T-helper 1 cell treated with Interleukin-12 subunit alpha and Interleukin-12 subunit beta and Interleukin-4 antibody, amounts not matched to agents 30 μg/mL and 1 μg/mL, for 36 hours (primary cell): ENCODE data around the gene ABL1.
"Not testable (repeated sequence)": the region's sequence is repeated elsewhere in the genome, so short reads cannot be mapped to it uniquely, and the experiment has no call there.

Experiments
- H3K27ac Mint-ChIP-seq: one replicate; pipeline ENCODE4 v1.8.0; 2021; ENCODE audit warnings: mild to moderate bottlenecking, mixed read lengths
- H3K27me3 Mint-ChIP-seq: one replicate; pipeline ENCODE4 v1.8.0; 2021; ENCODE audit warnings: low read depth, mixed read lengths
- H3K36me3 Mint-ChIP-seq: one replicate; pipeline ENCODE4 v1.8.0; 2021; ENCODE audit warnings: low read depth, mixed read lengths
- H3K4me1 Mint-ChIP-seq: one replicate; pipeline ENCODE4 v1.8.0; 2021; ENCODE audit warnings: low read depth, mixed read lengths
- H3K4me3 Mint-ChIP-seq: one replicate; pipeline ENCODE4 v1.8.0; 2021; ENCODE audit warnings: mild to moderate bottlenecking, moderate library complexity, mixed read lengths
- H3K9me3 Mint-ChIP-seq: one replicate; pipeline ENCODE4 v1.8.0; 2021; ENCODE audit warnings: mixed read lengths

Gene ABL1

DNA sequence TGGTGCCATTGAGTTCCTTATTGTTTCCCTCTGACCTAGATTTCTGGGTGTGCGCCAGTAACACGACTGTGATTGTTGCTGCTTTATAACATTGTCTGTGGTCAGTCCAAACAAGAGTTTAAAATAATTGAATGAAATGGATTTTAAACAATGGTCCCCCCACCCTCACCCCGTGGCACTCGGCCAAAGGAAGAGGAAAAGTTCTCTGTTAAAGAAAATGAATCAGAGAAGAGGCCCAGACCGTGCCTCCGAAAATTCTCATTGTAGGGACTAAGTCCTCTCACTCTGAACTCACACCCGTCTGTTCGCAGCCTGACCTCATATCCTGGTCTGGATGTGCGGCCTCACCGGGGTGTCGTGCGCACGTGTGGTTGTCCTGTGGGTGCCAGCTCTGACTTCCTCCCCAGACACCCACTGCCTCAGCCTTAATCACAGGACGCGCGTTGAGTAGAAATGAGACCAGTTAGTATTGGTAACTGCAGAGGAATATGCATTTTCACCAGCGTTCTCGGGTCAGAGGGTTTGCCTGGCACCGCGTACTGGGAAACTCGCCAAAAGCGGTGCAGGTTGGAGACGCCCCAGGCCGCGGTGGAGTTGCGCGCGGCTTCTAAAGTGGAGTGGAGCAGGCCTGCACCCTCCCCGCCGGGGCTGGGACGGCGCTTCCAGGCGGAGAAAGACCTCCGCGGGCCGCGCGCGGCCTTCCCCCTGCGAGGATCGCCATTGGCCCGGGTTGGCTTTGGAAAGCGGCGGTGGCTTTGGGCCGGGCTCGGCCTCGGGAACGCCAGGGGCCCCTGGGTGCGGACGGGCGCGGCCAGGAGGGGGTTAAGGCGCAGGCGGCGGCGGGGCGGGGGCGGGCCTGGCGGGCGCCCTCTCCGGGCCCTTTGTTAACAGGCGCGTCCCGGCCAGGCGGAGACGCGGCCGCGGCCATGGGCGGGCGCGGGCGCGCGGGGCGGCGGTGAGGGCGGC lies at the start of gene ABL1:
ABL1 (plus strand) TSS at position 884 of the 966 bp plus-strand sequence. CDS start 193 bp downstream, outside the sequence.
- Mint-ChIP-seq H3K4me1 (peaks cover 16% of the 10 kb centered on the region), H3K9me3 (no peaks in the 10 kb centered on the region), H3K36me3 (no peaks in the 10 kb centered on the region), H3K27me3 (peaks cover 15% of the 10 kb centered on the region), H3K27ac (peak within 1 kb of the TSS; percentile 90), H3K4me3 (peak within 1 kb of the TSS; percentile 91)

DNA sequence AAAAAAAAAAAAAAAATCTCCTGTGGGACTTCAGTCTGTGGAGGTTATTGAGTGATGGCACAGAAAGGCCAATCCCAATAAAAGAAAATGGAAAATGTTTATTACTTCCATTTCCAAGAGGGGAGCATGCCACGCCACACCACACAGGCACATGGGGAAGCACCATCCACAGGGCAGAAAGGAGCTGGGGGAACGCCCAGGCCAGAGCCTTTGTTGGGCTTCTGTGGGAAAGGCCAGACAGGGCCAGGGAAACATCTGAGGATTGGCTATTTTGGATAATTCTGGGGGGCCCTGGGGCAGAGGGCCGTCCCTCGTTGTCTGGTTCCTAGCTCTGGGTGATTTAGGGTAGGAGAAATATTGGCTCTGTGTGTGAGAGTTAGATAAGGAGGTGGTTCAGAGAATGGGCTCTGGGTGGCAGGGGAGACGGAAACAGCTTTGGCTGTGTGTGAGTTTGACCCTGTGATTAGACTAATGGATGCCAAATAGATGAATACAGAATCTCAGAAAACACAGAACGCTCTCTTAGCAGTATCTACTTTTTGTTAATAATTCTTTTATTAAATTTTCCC lies 49.0 kb upstream of the ABL1 start:
- Mint-ChIP-seq H3K9me3 (peaks cover 19% of the 10 kb centered on the region), H3K27ac (no peak overlapping the region), H3K4me1 (no peaks in the 10 kb centered on the region), H3K27me3 (no peaks in the 10 kb centered on the region), H3K4me3 (no peak overlapping the region), H3K36me3 (peaks cover 3% of the 10 kb centered on the region)

DNA sequence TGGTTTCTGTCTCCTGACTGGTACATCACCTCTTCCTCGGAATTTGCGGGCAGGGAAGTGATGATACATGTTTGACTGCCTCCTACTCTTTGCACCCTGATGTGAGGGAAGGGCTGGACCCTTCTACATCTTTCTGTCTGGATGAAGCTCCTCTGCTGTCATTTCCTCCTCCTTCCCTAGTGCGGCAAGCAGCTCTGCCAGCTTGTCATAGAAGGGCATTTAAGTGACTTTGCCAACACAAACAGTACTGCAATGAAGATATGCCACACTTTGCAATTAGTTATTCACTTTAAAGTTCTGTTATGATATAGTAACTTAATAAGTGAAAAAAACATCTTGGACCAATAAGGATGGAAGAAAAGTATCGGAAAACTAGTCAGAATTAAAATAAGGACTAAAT lies 48.5 kb upstream of the ABL1 start:
- Mint-ChIP-seq H3K27ac (no peak overlapping the region), H3K9me3 (peaks cover 19% of the 10 kb centered on the region), H3K4me1 (no peaks in the 10 kb centered on the region), H3K27me3 (no peaks in the 10 kb centered on the region), H3K36me3 (peaks cover 3% of the 10 kb centered on the region), H3K4me3 (no peak overlapping the region)

DNA sequence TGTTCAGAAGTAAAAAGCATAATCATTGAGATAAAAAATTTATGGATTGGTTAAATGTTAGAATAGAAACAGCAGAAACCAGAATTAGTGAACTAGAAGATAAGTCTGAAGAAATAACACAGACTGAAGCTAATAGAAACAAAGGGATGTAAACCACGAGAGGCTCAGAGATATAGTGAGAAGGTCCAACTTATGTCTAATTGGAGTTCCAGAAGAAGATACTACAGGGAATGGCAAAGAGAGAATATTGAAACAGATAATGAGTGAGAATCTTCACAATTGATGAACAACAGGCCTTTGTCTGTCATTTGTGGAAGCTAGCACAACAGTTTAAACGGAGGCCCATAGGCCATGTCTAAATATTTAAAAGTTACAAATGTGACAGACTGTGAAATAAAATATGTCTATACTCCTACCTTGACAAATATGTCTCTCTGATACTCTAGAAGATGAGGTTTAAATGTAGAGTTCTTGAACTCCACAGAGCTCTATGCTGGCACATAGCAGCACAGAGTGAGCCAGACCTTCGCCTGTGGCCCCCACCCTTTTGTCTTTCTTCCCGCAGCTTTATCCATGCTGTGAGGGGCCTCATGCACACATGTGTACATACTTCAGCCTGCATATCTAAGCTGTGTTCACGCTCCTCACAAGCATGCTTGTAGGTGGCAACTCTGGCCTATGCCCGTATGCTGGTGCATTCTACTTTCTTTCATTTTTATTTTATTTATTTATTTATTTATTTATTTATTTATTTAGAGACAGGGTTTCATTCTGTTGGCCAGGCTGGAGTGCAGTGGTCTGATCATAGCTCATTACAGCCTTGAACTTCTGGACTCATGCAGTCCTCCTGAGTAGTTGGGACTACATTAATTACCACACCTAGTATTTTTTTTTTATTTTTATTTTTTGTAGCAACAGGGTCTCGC lies 45.0 kb upstream of the ABL1 start:
- H3K4me3 Mint-ChIP-seq = no peak overlapping the region
- H3K4me1 Mint-ChIP-seq = no peaks in the 10 kb centered on the region
- H3K27ac Mint-ChIP-seq = no peak overlapping the region
- H3K9me3 Mint-ChIP-seq = peaks cover 19% of the 10 kb centered on the region
- peaks cover 3% of the 10 kb centered on the region for H3K36me3 Mint-ChIP-seq
- H3K27me3 Mint-ChIP-seq = no peaks in the 10 kb centered on the region

DNA sequence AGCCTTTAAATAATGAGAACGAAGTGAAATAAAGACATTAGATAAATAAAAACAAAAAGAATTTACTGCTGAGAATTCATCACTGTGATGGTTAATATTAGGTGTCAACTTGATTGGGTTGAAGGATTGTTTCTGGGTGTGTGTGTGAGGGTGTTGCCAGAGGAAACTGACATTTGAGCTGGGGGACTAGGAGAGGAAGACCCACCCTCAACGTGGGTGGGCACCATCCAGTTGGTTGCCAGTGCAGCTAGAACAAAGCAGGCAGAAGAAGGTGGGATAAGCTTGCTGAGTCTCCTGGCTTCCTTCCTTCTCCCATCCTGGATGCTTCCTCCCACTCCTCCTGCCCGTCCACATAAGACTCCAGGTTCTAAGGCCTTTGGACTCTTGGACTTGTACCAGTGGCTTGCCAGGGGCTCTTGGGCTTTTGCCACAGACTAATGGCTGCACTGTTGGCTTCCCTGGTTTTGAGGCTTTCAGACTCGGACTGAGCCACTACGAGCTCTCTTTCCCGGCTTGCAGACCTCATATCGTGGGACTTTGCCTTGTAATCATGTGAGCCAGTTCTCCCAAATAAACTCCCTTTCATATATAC lies 43.7 kb upstream of the ABL1 start:
- Mint-ChIP-seq H3K27ac (no peak overlapping the region), H3K36me3 (peaks cover 3% of the 10 kb centered on the region), H3K9me3 (peaks cover 19% of the 10 kb centered on the region), H3K4me3 (no peak overlapping the region), H3K4me1 (no peaks in the 10 kb centered on the region), H3K27me3 (no peaks in the 10 kb centered on the region)

DNA sequence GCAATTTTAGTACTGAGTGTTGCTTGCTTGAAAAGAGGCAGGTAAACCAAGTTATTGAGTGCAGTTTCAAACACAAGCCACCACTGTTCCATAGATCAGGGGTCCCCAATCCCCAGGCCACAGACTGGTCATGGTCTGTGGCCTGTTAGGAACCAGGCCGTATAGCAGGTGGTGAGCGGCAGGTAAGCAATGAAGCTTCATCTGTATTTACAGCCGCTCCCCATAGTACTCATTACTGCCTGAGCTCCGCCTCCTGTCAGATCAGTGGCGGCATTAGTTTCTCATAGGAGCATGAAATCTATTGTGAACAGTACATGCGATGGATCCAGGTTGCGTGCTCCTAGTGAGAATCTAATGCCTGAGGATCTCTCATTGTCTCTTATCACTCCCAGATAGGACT lies 41.5 kb upstream of the ABL1 start:
- no peak overlapping the region for H3K4me3 Mint-ChIP-seq
- peaks cover 3% of the 10 kb centered on the region for H3K36me3 Mint-ChIP-seq
- no peaks in the 10 kb centered on the region for H3K4me1 Mint-ChIP-seq
- H3K9me3 Mint-ChIP-seq = peaks cover 17% of the 10 kb centered on the region
- H3K27me3 Mint-ChIP-seq = no peaks in the 10 kb centered on the region
- no peak overlapping the region for H3K27ac Mint-ChIP-seq

DNA sequence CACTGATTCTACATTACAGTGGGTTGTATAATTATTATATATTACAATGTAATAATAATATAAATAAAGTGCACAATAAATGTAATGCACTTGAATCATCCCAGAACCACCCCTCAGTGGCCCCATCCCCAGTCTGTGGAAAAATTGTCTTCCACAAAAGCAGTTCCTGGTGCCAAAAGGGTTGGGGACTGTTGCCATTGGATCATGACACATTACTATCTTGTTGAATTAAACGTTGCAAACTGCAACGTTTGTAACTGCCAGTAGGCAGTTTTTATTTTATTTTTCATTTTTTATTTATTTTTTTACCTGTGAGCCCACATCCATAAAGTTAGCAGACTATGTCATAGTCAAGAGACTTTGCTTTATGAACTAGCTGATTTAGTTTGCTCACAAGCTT lies 41.0 kb upstream of the ABL1 start:
- H3K36me3 Mint-ChIP-seq, H3K27me3 Mint-ChIP-seq, H3K27ac Mint-ChIP-seq, H3K4me3 Mint-ChIP-seq, H3K4me1 Mint-ChIP-seq: not testable (repeated sequence)
- H3K9me3 Mint-ChIP-seq = peaks cover 12% of the 10 kb centered on the region

DNA sequence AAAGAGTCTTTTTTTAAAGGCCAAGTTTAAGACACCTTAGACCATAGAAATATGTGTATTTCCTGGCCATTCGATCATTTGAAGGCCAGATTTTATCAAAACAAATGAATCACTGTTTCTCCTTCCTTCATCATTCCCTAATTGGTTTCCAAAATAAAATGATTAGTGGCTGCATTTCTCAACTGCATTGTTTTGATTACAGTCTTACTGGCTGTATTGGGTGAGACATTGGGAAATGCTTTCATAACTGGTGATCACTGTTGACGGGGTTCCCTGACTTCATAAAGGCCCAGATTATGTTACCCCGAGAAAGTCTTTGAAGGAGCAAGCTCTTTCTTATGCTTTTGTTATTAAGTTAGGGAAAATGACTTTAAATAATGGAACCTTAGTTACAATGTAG lies 40.6 kb upstream of the ABL1 start:
- H3K36me3 Mint-ChIP-seq, H3K27me3 Mint-ChIP-seq, H3K4me3 Mint-ChIP-seq, H3K4me1 Mint-ChIP-seq, H3K9me3 Mint-ChIP-seq, H3K27ac Mint-ChIP-seq: not testable (repeated sequence)

DNA sequence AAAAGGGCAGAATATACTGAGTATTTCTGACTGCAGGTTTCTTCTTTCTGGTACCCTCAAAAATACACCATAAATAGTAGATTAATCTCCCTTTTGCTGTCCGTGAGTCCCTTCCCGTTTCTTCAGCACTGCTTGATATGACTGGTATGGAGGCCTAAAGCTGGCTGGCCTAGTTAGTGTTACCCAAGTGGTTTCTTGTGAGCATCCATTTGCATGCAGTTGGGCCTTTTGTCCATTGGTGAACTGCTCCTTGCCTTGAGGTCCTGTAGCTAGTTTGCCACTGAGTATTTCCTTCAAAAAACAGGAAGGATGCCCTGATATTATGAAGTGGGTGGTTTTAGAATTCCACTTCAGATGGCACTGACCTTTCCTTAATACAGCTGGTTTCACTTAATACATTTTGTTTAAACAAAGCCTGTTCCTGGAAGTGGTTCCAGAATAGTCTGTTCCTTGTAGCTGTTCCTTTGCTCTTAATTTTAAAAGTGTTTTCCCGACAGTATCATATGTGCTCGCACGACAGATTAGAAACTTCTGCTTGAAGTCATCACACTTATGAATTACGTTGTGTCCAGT lies 40.0 kb upstream of the ABL1 start:
- Mint-ChIP-seq H3K4me1 (no peaks in the 10 kb centered on the region), H3K27ac (no peak overlapping the region), H3K4me3 (no peak overlapping the region), H3K36me3 (no peaks in the 10 kb centered on the region), H3K9me3 (peaks cover 3% of the 10 kb centered on the region), H3K27me3 (no peaks in the 10 kb centered on the region)

DNA sequence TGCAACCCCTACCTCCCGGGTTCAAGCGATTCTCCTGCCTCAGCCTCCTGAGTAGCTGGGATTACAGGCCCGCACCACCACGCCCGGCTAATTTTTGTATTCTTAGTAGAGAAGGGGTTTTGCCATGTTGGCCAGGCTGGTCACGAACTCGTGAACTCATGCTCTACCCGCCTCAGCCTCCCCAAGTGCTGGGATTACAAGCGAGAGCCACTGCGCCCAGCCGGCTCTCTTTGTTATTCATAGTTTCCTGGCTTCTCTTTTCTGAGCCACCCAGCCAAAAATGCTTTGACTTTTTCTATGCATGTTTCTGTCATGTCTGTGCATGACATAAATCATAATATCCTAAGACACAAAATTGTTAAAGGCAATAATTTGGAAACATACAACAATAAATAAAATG lies 31.9 kb upstream of the ABL1 start:
- not testable (repeated sequence) for H3K27ac Mint-ChIP-seq, H3K27me3 Mint-ChIP-seq, H3K4me1 Mint-ChIP-seq, H3K9me3 Mint-ChIP-seq, H3K4me3 Mint-ChIP-seq, H3K36me3 Mint-ChIP-seq

DNA sequence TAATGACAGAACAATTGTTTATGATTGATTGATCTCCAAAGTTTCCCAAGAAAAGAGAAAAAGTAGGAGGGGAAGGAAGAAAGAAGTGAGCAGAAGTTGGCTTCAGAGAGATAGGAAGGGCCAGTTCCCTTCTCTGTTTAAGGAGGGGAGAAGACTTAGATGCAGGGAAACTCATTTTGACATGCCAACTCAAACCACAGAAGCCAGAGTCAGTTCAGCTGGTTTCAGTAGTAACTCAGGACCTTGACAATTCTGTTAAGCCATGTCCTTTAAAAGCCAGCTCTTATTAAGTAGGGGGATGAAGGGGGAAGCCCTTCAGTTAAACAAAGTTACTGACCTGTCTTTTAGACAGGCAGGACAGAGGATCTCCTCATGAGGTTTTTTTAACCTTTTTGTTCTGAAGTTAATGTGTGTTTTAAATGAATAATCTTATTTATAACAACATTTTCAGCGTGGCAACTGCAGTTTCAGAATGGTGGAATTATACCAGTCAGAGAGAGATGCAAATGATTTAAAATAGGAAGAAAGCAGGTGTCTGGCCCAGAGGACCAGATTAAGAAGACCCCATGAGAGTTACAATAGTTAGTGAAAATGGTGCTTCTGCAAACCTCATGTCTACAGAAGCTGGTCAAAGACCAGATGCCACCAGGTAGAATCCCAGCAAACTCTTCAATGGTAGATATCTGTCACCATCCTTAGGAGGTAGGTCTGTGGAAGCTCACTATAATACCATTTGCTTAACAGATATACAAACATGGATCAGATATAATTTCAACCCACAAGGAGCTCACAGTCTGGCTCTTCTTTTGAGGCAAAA lies 29.3 kb upstream of the ABL1 start:
- Mint-ChIP-seq H3K4me3 (no peak overlapping the region), H3K4me1 (peaks cover 3% of the 10 kb centered on the region), H3K36me3 (no peaks in the 10 kb centered on the region), H3K27ac (no peak overlapping the region), H3K27me3 (peaks cover 3% of the 10 kb centered on the region), H3K9me3 (no peaks in the 10 kb centered on the region)

DNA sequence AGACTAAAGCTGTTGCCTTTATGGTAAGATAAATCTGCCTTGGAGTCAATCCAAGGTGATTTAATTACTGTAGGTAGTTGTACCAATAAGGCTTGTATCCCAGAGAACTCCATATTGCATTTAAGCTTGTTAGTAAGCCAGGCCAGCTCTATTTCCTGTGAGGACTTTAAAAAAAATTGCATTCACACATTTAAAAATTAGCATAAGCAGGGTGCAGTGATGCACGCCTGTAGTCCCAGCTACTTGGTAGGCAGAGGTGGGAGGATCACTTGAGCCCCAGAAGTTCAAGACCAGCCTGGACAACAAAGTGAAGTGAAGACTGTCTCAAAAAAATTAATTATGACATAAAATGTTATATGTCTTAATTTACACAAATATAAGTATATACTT lies 28.7 kb upstream of the ABL1 start:
- Mint-ChIP-seq H3K4me1 (peaks cover 3% of the 10 kb centered on the region), H3K27me3 (peaks cover 3% of the 10 kb centered on the region), H3K27ac (no peak overlapping the region), H3K36me3 (no peaks in the 10 kb centered on the region), H3K9me3 (no peaks in the 10 kb centered on the region), H3K4me3 (no peak overlapping the region)

DNA sequence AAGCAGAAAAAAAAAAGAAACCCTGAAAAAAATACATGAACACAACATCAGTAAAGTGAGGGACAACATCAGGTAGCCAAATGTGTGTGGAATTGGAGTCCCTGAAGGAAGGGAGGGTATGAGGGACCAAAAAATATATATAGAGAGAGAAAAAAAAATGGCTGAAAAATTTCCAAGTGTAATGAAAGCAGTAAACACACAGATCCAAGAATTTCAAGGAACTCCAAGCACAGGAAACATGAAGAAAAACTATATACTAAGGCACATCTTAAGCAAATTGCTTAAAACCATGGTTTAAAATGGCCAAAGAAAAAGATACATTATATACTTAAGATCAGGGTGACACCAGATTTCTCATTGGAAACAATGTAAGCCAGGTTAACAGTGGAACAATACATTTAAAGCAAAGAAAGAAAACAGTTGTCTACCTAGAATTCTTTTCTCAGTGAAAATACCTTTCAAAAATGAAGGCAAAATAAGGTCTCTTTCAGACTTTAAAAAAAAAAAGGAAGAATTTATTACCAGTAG lies 24.4 kb upstream of the ABL1 start:
- H3K4me3 Mint-ChIP-seq = no peak overlapping the region
- no peak overlapping the region for H3K27ac Mint-ChIP-seq
- no peaks in the 10 kb centered on the region for H3K36me3 Mint-ChIP-seq
- peaks cover 2% of the 10 kb centered on the region for H3K4me1 Mint-ChIP-seq
- H3K27me3 Mint-ChIP-seq = no peaks in the 10 kb centered on the region
- no peaks in the 10 kb centered on the region for H3K9me3 Mint-ChIP-seq
